Measurements from ENCODE around the gene MINDY2.
"Not testable (repeated sequence)": the region's sequence is repeated elsewhere in the genome, so short reads cannot be mapped to it uniquely, and the experiment has no call there.

The MINDY2 gene

DNA sequence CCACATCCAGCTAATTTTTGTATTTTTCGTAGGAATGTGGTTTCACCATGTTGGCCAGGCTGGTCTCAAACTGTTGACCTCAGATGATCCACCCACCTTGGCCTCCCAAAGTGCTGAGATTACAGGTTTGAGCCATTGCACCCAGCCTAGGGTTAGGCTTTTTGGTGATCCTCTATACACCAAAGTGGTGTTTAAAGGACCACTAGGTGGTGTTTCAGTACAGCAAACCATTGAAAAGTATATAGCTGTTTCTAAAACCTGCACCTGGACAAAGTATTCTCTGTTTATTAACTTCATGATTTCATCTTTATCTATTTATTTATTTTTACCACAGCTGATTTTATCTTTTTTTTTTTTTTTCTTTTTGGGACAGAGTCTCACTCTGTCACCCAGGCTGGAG is 68.4 kb downstream of the MINDY2 start:
- DNase-seq, result no peak

GRCh38 chr15:58840048-58840447 is 68.9 kb downstream of the MINDY2 start:
- DNase-seq, result no peak

GRCh38 chr15:58842713-58843396 is 71.8 kb downstream of the MINDY2 start:
- no peak for DNase-seq

DNA sequence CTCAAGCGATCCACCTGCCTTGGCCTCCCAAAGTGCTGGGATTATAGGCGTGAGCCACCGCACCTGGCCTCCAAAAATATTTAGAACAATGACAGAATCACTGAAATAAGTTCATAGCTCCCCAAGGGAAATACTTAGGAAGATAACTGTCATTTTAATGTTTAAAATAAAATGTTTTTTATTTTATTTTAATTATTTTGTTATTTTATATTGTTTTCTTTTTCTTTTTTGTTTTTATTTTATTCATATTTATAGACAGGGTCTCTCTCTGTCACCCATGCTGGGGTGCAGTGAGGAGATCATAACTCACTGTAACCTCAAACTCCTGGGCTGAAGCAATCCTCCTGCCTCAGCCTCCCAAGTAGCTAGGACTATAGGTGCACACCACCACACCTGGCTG is 80.1 kb downstream of the MINDY2 start:
- not testable (repeated sequence) for DNase-seq

DNA sequence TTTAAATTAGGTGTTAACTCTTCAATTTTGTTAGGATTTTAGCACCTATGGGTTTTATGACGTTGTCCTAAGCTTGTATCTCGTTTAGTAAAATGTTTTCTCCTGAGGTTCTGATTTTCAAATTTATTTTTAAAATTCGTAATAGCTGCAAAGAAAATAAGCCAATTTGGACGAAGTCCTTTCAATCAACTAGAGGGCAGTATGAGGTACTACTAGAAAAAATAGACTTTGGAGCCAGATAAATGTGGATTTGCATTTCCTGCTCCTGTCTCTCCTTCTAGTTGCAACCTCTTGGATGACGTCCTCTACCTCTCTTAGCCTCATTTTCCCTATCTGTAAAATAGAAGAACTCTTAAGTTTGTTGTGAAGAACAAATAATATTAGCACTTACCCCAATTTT is 81.2 kb downstream of the MINDY2 start:
- no peak for DNase-seq

GRCh38 chr15:58854593-58854992 is 83.5 kb downstream of the MINDY2 start:
- DNase-seq, result no peak

DNA sequence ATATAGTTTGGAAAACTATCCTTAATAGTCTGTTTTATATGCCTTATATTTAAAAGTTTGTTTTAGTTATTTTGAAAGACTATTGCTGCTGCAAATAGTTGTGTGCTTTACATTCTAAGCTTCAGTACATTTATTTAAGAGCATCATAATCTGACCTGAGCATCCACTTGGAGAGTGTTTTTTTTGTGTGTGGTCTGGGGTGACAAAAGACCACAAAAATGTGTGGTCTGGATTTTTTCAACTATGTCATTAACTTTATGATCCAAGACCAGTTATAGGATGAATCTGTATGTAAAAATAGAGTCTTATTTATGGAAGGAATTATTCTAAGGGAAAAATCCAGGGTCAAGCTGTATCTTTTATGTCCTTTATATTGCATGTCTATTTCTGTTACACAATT is 85.0 kb downstream of the MINDY2 start:
- no peak for DNase-seq

DNA sequence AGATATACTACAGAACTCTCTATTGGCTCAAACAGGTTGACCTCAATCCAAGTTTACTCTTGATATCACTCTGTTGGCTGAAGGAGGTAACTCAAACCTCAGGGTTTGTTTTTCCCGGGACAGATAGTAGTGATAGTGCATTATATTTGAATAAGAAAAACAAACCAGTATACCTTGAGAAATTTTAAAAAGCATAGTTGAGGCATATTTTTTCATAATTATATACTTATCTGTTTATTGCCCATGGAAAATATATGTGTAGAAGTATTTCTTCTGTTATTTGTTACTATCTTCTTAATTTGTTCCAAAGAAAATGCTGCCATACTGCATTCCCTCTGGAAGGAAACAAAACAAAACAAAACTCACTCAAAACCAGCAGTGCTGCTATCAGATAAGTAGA is 85.5 kb downstream of the MINDY2 start:
- DNase-seq, result not testable (repeated sequence)

DNA sequence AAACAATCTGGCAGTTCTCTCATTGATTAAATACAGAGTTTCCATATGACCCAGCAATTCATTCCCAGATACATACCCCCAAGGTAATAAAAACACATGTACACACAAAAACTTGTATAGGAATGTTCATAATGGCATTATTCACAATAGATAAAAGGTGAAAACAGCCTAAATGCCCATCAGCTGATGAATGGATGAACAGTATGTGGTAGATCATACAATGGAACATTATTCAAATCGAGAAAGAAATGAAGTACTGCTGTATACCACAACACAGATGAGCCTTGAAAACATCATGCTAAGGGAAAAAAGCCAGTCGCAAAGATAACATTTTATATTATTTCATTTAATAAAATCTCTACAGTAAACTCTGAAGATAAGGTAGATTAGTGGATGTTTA is 91.2 kb downstream of the MINDY2 start:
- no peak for DNase-seq

GRCh38 chr15:58864602-58865424 is 93.7 kb downstream of the MINDY2 start:
- no peak for DNase-seq

DNA sequence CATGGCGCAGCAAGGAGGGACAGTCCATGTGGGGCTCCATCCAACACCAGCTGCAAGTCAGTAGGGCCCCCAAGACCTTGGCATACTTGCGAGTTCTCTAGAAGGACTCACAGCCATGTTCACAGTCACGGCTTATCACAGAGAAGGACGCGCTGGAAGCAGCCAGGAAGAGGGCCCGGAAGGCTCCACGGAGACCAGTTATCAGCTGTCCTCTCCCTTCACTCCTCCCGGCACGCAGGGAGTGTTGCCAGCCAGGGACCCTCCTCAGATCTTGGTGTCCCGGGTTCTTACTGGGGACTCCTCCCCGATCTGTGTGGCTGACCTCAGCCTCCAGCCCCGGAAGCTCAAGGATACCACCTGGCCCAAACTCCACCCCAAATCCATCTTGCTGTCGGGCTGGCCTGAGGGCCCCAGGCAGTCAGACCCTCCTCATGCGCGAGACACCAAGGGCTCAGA is 94.4 kb downstream of the MINDY2 start:
- no peak for DNase-seq

DNA sequence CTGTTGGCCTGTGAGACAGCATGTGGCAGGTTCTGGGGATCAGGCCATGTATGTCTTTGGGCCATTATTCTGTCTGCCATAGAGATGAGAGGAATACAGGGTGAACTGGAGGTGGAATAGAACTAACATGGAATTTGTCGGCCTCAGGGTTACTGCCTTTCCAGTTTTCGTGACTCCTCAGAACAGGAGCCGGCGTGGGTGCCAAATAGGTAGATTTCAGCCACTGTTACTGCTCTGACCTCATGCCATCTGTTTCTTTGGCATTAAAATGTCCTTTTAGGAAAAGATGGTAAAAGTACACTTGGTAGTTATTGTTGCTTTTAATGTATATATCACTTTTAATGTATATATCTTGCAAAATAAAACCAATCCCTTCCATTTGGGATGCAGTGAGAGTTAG is 96.8 kb downstream of the MINDY2 start:
- no peak for DNase-seq

GRCh38 chr15:58870451-58870850 is 99.3 kb downstream of the MINDY2 start:
- no peak for DNase-seq

- DNase-seq, result no peak
Measured at GRCh38 chr15:58873267-58873666, 102.2 kb downstream of the MINDY2 start.

DNA sequence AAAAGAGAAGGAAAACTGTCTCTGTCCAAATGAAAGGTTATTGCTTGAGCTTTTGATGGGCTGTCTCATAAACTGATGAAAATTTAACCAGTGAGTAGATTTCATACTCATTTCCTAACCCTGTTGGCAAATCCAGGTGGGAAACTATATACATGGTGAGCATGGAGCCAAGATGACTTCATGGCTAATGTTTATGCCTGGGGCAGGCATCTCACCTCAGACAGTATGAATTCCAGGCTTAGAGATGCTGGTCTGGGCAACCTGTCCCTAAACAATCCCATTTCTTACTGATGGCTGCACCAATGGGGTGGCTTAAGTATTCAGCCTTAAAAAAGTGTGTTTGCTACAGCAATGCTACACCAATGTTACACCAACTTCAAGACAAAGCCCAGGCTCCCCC is 104.2 kb downstream of the MINDY2 start:
- no peak for DNase-seq

DNA sequence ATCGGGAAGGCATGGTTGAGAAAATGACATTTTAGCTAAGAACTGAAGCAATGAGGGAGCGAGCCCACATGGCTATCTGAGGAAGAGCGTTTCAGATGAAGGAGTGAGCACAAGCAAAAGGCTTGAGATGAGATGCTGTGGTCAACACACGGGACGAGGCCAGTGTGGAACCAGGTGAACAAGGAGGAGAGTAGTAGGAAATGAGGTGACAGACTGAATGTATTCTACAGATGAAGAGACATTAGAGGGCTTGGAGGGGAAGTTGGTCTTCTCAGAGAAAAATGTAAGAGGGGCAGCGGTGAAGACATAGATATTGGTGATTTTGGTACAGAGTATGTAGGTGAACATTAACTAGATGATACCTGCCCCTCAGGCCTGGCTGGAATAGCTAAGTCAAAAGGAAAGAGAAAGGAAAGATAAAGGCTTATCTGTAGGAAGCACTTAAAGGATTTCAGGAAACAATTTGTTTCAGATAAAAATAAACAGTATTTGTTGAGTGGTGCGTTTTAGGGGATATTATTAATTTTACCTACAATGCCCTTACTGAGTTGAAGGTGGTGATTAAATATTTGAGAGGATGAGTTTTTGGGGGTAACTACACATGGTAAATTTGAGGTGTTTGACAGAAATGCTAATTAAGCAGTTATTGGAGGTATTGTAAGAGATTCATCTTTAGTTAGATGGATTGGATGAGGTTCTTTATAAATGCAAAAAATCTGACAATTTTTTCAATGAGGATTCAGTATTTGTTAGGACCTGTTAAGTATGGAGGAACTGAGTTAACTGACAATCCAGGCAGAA is 105.4 kb downstream of the MINDY2 start:
- DNase-seq, result no peak

GRCh38 chr15:58877999-58878825 is 107.1 kb downstream of the MINDY2 start:
- DNase-seq, result no peak

- DNase-seq, result no peak
Measured at GRCh38 chr15:58880320-58880719, 109.2 kb downstream of the MINDY2 start.

DNA sequence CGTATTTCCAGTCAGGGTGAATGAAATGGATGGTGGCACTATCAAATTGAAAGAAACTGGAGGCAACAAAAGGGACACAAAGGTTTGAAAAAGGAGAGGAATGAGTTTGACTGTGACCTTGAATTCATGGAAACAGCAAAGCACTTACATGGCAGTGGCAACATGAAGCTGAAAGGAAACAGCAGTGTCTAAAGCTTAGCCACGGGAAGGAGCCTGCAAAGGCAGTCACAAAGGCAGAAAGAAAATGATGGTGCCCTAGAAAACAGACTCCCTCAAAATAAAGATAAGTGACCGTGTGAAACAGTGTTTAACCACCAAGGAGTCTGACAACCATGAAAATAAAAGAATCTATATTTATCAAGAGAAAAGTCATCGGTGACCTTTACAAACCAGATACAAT is 111.1 kb downstream of the MINDY2 start:
- DNase-seq, result no peak

GRCh38 chr15:58883926-58884325 is 112.8 kb downstream of the MINDY2 start:
- not testable (repeated sequence) for DNase-seq

DNA sequence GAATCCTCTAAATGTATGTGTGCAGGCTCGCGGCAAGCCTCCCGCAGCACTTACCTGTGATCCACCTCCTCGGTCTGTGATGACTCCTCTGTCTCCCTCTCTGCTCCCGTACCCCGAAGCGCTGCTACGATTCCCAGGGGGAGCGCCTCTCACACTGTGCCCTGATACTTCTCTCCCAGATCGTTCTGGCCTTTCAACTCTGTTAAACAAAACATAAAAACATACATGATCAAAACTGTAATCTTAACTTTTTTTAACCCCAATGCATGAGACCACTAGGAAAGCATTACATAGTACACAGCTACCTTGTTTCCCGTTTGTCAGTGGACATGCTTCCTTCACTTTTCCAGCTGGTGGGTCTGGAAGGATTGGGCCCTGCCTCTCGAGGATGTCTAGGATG is 115.8 kb downstream of the MINDY2 start:
- no peak for DNase-seq

- no peak for DNase-seq
Measured at GRCh38 chr15:58889363-58889762, 118.3 kb downstream of the MINDY2 start.
